GM12891 (cell line): ENCODE measurements around the gene SERPINA4.
"Not testable (repeated sequence)": the region's sequence is repeated elsewhere in the genome, so short reads cannot be mapped to it uniquely, and the experiment has no call there.

Experiments
- DNase-seq: peaks from one replicate; pipeline ENCODE4 v3.0.0; 2011; ENCODE audit warnings: low spot score; ENCODE audit not compliant: insufficient read length
- FAIRE-seq: peaks from 2 replicates; lab custom pipeline; 2011; peaks lifted over from hg19 to GRCh38; lab: Jason Lieb, UNC
- PAX5 ChIP-seq: IDR thresholded peaks from 2 replicates; pipeline ENCODE4 v1.6.1; 2011; ENCODE audit warnings: low read length, moderate library complexity, mild to moderate bottlenecking; ENCODE audit not compliant: insufficient read depth, severe bottlenecking
- POLR2A ChIP-seq: IDR thresholded peaks from 2 replicates; pipeline ENCODE4 v1.6.1; 2011; ENCODE audit warnings: low read depth, low read length, control low read depth
- POLR2AphosphoS5 ChIP-seq: IDR thresholded peaks from 2 replicates; pipeline ENCODE4 v1.6.1; 2011; ENCODE audit warnings: low read depth, low read length, control low read depth
- POU2F2 ChIP-seq: IDR thresholded peaks from 2 replicates; pipeline ENCODE4 v1.6.1; 2011; ENCODE audit warnings: low read depth, mild to moderate bottlenecking, control low read depth, low read length, moderate library complexity
- SPI1 ChIP-seq: IDR thresholded peaks from 2 replicates; pipeline ENCODE4 v1.6.1; 2011; ENCODE audit warnings: low read depth, low read length, control low read depth
- TAF1 ChIP-seq: IDR thresholded peaks from 2 replicates; pipeline ENCODE4 v1.6.1; 2011; ENCODE audit warnings: low read depth, low read length, control low read depth

The SERPINA4 gene

GRCh38 chr14:94596361-94596760 lies 35.1 kb downstream of the SERPINA4 start:
- TF ChIP-seq POLR2A (no peak), PAX5 (no peak), POLR2AphosphoS5 (no peak), SPI1 (no peak), TAF1 (no peak), POU2F2 (no peak)
- DNase-seq (no peak), FAIRE-seq (no peak)

GRCh38 chr14:94597788-94598187 lies 36.5 kb downstream of the SERPINA4 start:
- DNase-seq (no peak), FAIRE-seq (no peak)
- TF ChIP-seq PAX5: no peak
- TF ChIP-seq TAF1: no peak
- no peak for TF ChIP-seq POLR2AphosphoS5
- TF ChIP-seq POU2F2: no peak
- TF ChIP-seq POLR2A: no peak
- TF ChIP-seq SPI1: no peak

- no peak for DNase-seq
- FAIRE-seq: no peak
- TF ChIP-seq POLR2A (no peak), PAX5 (no peak), SPI1 (no peak), TAF1 (no peak), POU2F2 (no peak)
Measured at GRCh38 chr14:94598506-94598815, 37.2 kb downstream of the SERPINA4 start.

- no peak for DNase-seq
- no peak for FAIRE-seq
- no peak for TF ChIP-seq POLR2AphosphoS5
- TF ChIP-seq POU2F2: no peak
- TF ChIP-seq TAF1: no peak
- TF ChIP-seq SPI1: no peak
- no peak for TF ChIP-seq PAX5
- TF ChIP-seq POLR2A: no peak
Measured at GRCh38 chr14:94598816-94599655, 37.8 kb downstream of the SERPINA4 start.

- no peak for DNase-seq
- no peak for TF ChIP-seq POU2F2
- no peak for TF ChIP-seq POLR2AphosphoS5
- TF ChIP-seq SPI1: no peak
- no peak for TF ChIP-seq TAF1
- no peak for TF ChIP-seq PAX5
- TF ChIP-seq POLR2A: no peak
- no peak for FAIRE-seq
Measured at GRCh38 chr14:94599656-94600004, 38.4 kb downstream of the SERPINA4 start.

GRCh38 chr14:94600148-94600545 lies 38.9 kb downstream of the SERPINA4 start:
- TF ChIP-seq PAX5: no peak
- TF ChIP-seq POLR2AphosphoS5: no peak
- no peak for TF ChIP-seq POLR2A
- TF ChIP-seq SPI1: no peak
- TF ChIP-seq TAF1: no peak
- TF ChIP-seq POU2F2: no peak
- no peak for FAIRE-seq
- DNase-seq: no peak

GRCh38 chr14:94601884-94602391 lies 40.7 kb downstream of the SERPINA4 start:
- no peak for TF ChIP-seq PAX5
- TF ChIP-seq POLR2AphosphoS5: no peak
- no peak for TF ChIP-seq POU2F2
- TF ChIP-seq TAF1: no peak
- FAIRE-seq (no peak), DNase-seq (no peak)

- no peak for FAIRE-seq
- DNase-seq: no peak
- TF ChIP-seq POLR2A (no peak), SPI1 (no peak), POLR2AphosphoS5 (no peak), POU2F2 (no peak), PAX5 (no peak)
Measured at GRCh38 chr14:94602722-94603121, 41.5 kb downstream of the SERPINA4 start.

- TF ChIP-seq POLR2A (no peak), SPI1 (no peak), PAX5 (no peak), TAF1 (no peak), POU2F2 (no peak), POLR2AphosphoS5 (no peak)
- no peak for DNase-seq
- FAIRE-seq: no peak
Measured at GRCh38 chr14:94605361-94605760, 44.1 kb downstream of the SERPINA4 start.

- DNase-seq, FAIRE-seq: not testable (repeated sequence)
Measured at GRCh38 chr14:94608966-94609365, 47.7 kb downstream of the SERPINA4 start.
